HepG2 (cell line): ENCODE results near the gene PARVB. TPM values are rescaled to one million over a fixed set of nuclear protein-coding genes. Genes with fewer than 3 reads are reported as not detected.

Experiments used
- ATAC-seq: fragments of 200-7000 bp; cut with Tn5 transposase; 3 replicates; pipeline ENCODE4 v1.9.1; 2020; ENCODE audit warnings: mild to moderate bottlenecking, moderate library complexity
- BruUV-seq: library from RNA; stranded (reverse); fragments of 400-500 nt; replicated peaks from 2 replicates; lab custom pipeline; 2021; lab: Mats Ljungman, UMichigan
- CTCF ChIA-PET: fragments of 300-600 bp; formaldehyde crosslinking; extraction: SDS; loops from one replicate; lab custom pipeline; 2021; ENCODE audit warnings: low total read pairs, inconsistent platforms, low intra/inter-chr PET ratio; lab: Yijun Ruan, JAX
- POLR2A ChIA-PET: fragments of 350-600 bp; sonication (Branson Sonifier 250); formaldehyde crosslinking; loops from one replicate; lab custom pipeline; 2020; ENCODE audit warnings: antibody characterized with exemption, inconsistent platforms; lab: Yijun Ruan, JAX
- DNase-seq: peaks from one replicate; pipeline ENCODE4 v3.0.0-alpha.2; 2015; ENCODE audit warnings: low spot score
- FAIRE-seq: peaks from 3 replicates; lab custom pipeline; 2011; peaks lifted over from hg19 to GRCh38; lab: Jason Lieb, UNC
- H2AFZ ChIP-seq: one replicate; pipeline ENCODE4 v1.6.1; 2011; ENCODE audit warnings: low read length, inconsistent platforms
- H3K27ac ChIP-seq: fragments of 300-600 bp; 3 replicates; pipeline ENCODE4 v1.8.0; 2011; ENCODE audit warnings: mixed run types, mild to moderate bottlenecking, mixed read lengths, low read length, inconsistent platforms; ENCODE audit not compliant: insufficient read depth; ENCODE audit errors: extremely low read length
- H3K27me3 ChIP-seq, 2 experiments: fragments of 200-600 bp in 1 of 2; 2 replicates in 1 of 2; 3 replicates in 1 of 2; pipeline versions ENCODE4 v1.6.0 to v1.8.0; 2011; ENCODE audit warnings: low read length in 2 of 2, mild to moderate bottlenecking in 2 of 2, moderate library complexity in 2 of 2, inconsistent platforms in 1 of 2; ENCODE audit not compliant: insufficient read depth in 2 of 2, control insufficient read depth in 1 of 2
- H3K36me3 ChIP-seq, 2 experiments: fragments of 200-600 bp in 1 of 2; replicated peaks in 1 of 2; 2 replicates in 1 of 2; 3 replicates in 1 of 2; pipeline versions ENCODE4 v1.5.1 to v1.8.0; 2011; ENCODE audit warnings: low read length in 2 of 2, inconsistent platforms in 1 of 2; ENCODE audit not compliant: insufficient read depth in 2 of 2, control insufficient read depth in 1 of 2
- H3K4me1 ChIP-seq: 2 replicates; pipeline ENCODE4 v1.5.1; 2012; ENCODE audit warnings: low read length, inconsistent platforms; ENCODE audit not compliant: insufficient read depth
- H3K4me2 ChIP-seq: 2 replicates; pipeline ENCODE4 v1.6.0; 2011; ENCODE audit warnings: low read depth, low read length, inconsistent platforms
- H3K4me3 ChIP-seq, 3 experiments: fragments of 200-600 bp in 1 of 3; sonication (generic), shearing (Covaris generic) in 1 of 3; replicated peaks in 1 of 3; 2 replicates each; pipeline ENCODE4 v1.5.1; 2011 to 2016; ENCODE audit warnings: low read length in 3 of 3, inconsistent platforms in 2 of 3, low read depth in 2 of 3, mild to moderate bottlenecking in 2 of 3, control low read depth in 1 of 3, mixed read lengths in 1 of 3; ENCODE audit not compliant: insufficient read depth in 1 of 3
- H3K79me2 ChIP-seq: one replicate; pipeline ENCODE4 v1.6.1; 2011; ENCODE audit warnings: low read length, inconsistent platforms; ENCODE audit not compliant: insufficient read depth
- H3K9ac ChIP-seq: 2 replicates; pipeline ENCODE4 v1.6.0; 2011; ENCODE audit warnings: mild to moderate bottlenecking, low read depth, low read length, inconsistent platforms; ENCODE audit not compliant: insufficient read depth
- H3K9me3 ChIP-seq: 2 replicates; pipeline ENCODE4 v1.5.1; 2012; ENCODE audit warnings: mild to moderate bottlenecking, low read length
- H4K20me1 ChIP-seq: 2 replicates; pipeline ENCODE4 v1.6.0; 2011; ENCODE audit warnings: inconsistent platforms, mild to moderate bottlenecking, low read length, moderate library complexity; ENCODE audit not compliant: insufficient read depth
- FOXP1 ChIP-seq, 2 experiments: fragments of 450-650 bp in 1 of 2; IDR thresholded peaks; 2 replicates each; pipeline ENCODE4 v1.6.1; 2017 to 2018; ENCODE audit warnings: antibody characterized with exemption in 1 of 2
- MIER3 ChIP-seq: IDR thresholded peaks from 2 replicates; pipeline ENCODE4 v1.6.1; 2016; ENCODE audit warnings: missing compliant biosample characterization, borderline replicate concordance
- ZBTB42 ChIP-seq: sonication (generic); formaldehyde crosslinking; IDR thresholded peaks from 2 replicates; pipeline ENCODE4 v1.5.0; 2020; ENCODE audit warnings: mild to moderate bottlenecking, missing genetic modification reagents
- WGBS: methylation state at CpG from one replicate; pipeline ENCODE4 v1.1.6; 2017; ENCODE audit warnings: low lambda C conversion rate; 5-methylcytosine and 5-hydroxymethylcytosine counted together
- in situ Hi-C: cut with HindIII; loops from 2 replicates; pipeline ENCODE4 v1.10.0; 2017; ENCODE audit warnings: low pct_unique_long_range_greater_than_20kb; ENCODE audit not compliant: extremely low pct_ligation_motif_present
- intact Hi-C: fragments of 100-400 bp; cut with micrococcal nuclease; formaldehyde crosslinking; loops from one replicate; pipeline ENCODE4 v1.10.0; 2022; ENCODE audit not compliant: unreplicated experiment
- polyA plus RNA-seq, 8 experiments: library from polyadenylated mRNA; depleted of rRNA in 3 of 8; stranded (reverse) in 7 of 8; unstranded in 1 of 8; fragments of >200 nt; fragmentation: Illumina TruSeq in 4 of 8; extraction: Trizol in 4 of 8; gene quantifications; 2 replicates each; pipeline versions ENCODE4 v1.2.1 to v1.2.3, GENCODE V29; 2011 to 2016; ENCODE audit warnings: low read depth in 4 of 8, missing spikeins in 1 of 8, mixed read lengths in 1 of 8; ENCODE audit not compliant: insufficient read depth in 1 of 8
- total RNA-seq, 5 experiments: library from RNA; depleted of rRNA; stranded (reverse); fragments of >200 nt; fragmentation: Illumina TruSeq; extraction: Trizol; gene quantifications; 2 replicates each; pipeline ENCODE4 v1.2.3, GENCODE V29; 2016; ENCODE audit warnings: low read depth in 1 of 5
- TF ChIP-seq, protein P1 (sequence below): sonication (generic); formaldehyde crosslinking; IDR thresholded peaks from 2 replicates; pipeline ENCODE4 v1.5.0; 2020; ENCODE audit warnings: missing genetic modification reagents, mild to moderate bottlenecking, borderline replicate concordance
- TF ChIP-seq, protein P2 (sequence below), 2 experiments: fragments of 450-650 bp in 1 of 2; sonication (generic) in 1 of 2; formaldehyde crosslinking in 1 of 2; IDR thresholded peaks; 2 replicates each; pipeline versions ENCODE4 v1.6.1 to v1.8.0; 2016 to 2022; ENCODE audit warnings: antibody characterized with exemption in 1 of 2, mild to moderate bottlenecking in 1 of 2, missing genetic modification reagents in 1 of 2

The PARVB gene
- total and polyA plus RNA-seq, 2 of the 13 experiments (the other 11 are each of a cell fraction or from before 2014, with no cell fraction given) = 0.11 to 0.15 TPM

DNA sequence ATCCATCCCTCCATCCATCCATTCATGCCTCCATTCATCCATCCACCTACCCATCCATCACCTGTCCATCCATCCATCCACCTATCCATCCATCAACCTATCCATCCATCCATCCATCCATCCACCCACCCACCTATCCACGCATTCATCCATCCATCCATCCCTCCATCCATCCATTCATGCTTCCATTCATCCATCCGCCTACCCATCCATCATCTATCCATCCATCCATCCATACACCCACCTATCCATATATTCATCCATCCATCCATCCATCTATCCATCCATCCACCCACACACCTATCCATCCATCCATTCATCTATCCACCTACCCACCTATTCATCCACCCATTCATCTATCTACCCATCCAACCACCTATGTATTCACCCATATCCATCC, 170.5 kb downstream of the PARVB start:
- Histone ChIP-seq H3K36me3 (no peaks in the 10 kb centered on the region), H4K20me1 (no peaks in the 10 kb centered on the region), H3K4me3 (no peak overlapping the region), H3K4me1 (no peaks in the 10 kb centered on the region), H3K9ac (no peak overlapping the region), H3K27me3 (peaks cover 0 to 7% of the 10 kb centered on the region in 2 experiments; a peak in 2 of 5 replicates), H3K79me2 (no peaks in the 10 kb centered on the region), H3K4me2 (no peak overlapping the region), H3K9me3 (no peaks in the 10 kb centered on the region), H2AFZ (no peak overlapping the region), H3K27ac (no peak overlapping the region)
- no TSS peak for BruUV-seq
- in situ Hi-C loops (no loop called here), intact Hi-C loops (no loop called here)
- ATAC-seq (no peak), FAIRE-seq (no peak), DNase-seq (no peak)
- ChIA-PET POLR2A (no interaction called here), CTCF (no interaction called here)
- 2% methylated on average over 2 of the region's 2 CpGs for WGBS
- TF ChIP-seq ZBTB42 (CRISPR knock-in tag) (no peak), FOXP1 (IDR thresholded peaks at IDR 0.05) (peak; percentile 25; the same call in 1 of the 2 replicates), FOXP1 (CRISPR knock-in tag; IDR thresholded peaks at IDR 0.05) (no peak), MIER3 (CRISPR knock-in tag) (no peak)
- TF ChIP-seq, protein P1, sequence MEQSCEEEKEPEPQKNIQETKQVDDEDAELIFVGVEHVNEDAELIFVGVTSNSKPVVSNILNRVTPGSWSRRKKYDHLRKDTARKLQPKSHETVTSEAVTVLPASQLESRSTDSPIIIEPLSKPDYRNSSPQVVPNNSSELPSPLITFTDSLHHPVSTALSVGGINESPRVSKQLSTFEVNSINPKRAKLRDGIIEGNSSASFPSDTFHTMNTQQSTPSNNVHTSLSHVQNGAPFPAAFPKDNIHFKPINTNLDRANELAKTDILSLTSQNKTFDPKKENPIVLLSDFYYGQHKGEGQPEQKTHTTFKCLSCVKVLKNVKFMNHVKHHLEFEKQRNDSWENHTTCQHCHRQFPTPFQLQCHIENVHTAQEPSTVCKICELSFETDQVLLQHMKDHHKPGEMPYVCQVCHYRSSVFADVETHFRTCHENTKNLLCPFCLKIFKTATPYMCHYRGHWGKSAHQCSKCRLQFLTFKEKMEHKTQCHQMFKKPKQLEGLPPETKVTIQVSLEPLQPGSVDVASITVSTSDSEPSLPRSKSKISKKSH = no peak

DNA sequence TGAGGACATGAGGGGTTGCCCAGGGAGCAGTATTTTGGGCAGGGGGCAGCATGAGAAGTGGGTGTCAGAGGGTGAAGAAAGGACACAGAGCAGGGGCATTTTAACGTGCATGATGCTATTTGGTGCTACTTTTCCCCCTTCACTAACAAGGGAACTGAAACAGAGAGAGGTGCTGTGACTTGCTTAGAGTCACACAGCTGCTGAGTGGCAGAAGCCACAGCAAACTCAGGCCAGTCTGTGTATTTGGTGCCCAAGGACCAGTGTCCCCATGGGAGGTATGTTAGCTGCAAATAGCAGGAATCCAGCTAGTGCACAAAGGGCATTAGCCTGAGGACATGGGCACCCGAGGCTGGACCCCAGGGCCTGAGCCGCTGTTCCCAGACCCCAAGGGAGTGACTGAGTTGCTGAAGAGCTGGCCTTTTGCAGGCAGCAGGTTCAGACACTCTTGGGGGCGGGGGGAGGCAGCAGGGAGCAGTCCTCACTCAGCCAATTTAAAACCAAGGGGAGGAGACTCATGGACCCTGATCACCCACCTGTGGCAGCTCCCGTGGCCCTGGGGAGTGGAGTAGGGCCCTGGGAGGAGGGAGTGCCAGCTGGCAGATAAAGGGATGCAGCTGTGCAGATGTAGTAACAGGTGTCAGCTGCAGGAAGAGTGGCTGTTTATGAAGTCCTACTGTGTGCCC, 171.2 kb downstream of the PARVB start:
- WGBS = 0% methylated on average over 2 of the region's 5 CpGs
- H4K20me1 ChIP-seq = no peaks in the 10 kb centered on the region
- no peak for DNase-seq
- BruUV-seq = no TSS peak
- no peak overlapping the region for H2AFZ ChIP-seq
- no peak overlapping the region for H3K27ac ChIP-seq
- intact Hi-C loops (no loop called here), in situ Hi-C loops (no loop called here)
- peaks cover 2 to 8% of the 10 kb centered on the region in 2 experiments; a peak in 3 of 5 replicates for H3K27me3 ChIP-seq
- H3K79me2 ChIP-seq = no peaks in the 10 kb centered on the region
- no peaks in the 10 kb centered on the region for H3K9me3 ChIP-seq
- ChIA-PET CTCF (no interaction called here), POLR2A (no interaction called here)
- FAIRE-seq = no peak
- H3K4me1 ChIP-seq = no peaks in the 10 kb centered on the region
- no peak overlapping the region for H3K4me2 ChIP-seq
- H3K4me3 ChIP-seq = no peak overlapping the region
- no peaks in the 10 kb centered on the region for H3K36me3 ChIP-seq
- no peak for ATAC-seq
- no peak overlapping the region for H3K9ac ChIP-seq
- TF ChIP-seq, protein P2, sequence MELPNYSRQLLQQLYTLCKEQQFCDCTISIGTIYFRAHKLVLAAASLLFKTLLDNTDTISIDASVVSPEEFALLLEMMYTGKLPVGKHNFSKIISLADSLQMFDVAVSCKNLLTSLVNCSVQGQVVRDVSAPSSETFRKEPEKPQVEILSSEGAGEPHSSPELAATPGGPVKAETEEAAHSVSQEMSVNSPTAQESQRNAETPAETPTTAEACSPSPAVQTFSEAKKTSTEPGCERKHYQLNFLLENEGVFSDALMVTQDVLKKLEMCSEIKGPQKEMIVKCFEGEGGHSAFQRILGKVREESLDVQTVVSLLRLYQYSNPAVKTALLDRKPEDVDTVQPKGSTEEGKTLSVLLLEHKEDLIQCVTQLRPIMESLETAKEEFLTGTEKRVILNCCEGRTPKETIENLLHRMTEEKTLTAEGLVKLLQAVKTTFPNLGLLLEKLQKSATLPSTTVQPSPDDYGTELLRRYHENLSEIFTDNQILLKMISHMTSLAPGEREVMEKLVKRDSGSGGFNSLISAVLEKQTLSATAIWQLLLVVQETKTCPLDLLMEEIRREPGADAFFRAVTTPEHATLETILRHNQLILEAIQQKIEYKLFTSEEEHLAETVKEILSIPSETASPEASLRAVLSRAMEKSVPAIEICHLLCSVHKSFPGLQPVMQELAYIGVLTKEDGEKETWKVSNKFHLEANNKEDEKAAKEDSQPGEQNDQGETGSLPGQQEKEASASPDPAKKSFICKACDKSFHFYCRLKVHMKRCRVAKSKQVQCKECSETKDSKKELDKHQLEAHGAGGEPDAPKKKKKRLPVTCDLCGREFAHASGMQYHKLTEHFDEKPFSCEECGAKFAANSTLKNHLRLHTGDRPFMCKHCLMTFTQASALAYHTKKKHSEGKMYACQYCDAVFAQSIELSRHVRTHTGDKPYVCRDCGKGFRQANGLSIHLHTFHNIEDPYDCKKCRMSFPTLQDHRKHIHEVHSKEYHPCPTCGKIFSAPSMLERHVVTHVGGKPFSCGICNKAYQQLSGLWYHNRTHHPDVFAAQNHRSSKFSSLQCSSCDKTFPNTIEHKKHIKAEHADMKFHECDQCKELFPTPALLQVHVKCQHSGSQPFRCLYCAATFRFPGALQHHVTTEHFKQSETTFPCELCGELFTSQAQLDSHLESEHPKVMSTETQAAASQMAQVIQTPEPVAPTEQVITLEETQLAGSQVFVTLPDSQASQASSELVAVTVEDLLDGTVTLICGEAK (IDR thresholded peaks at IDR 0.05) = no peak
- TF ChIP-seq, protein P2 (CRISPR knock-in tag; IDR thresholded peaks at IDR 0.05) = no peak
